GM12892 (cell line): ENCODE results near the gene VWA3B.

Source experiments
- POLR2A ChIP-seq: IDR thresholded peaks from 2 replicates; pipeline ENCODE4 v1.6.1; 2011; ENCODE audit warnings: low read depth, low read length, control low read depth
- POLR2AphosphoS5 ChIP-seq: IDR thresholded peaks from 2 replicates; pipeline ENCODE4 v1.6.1; 2011; ENCODE audit warnings: low read depth, low read length, control low read depth
- TAF1 ChIP-seq: IDR thresholded peaks from 2 replicates; pipeline ENCODE4 v1.6.1; 2011; ENCODE audit warnings: low read depth, mild to moderate bottlenecking, control low read depth, low read length, borderline replicate concordance

GRCh38 chr2:98329549-98329948 is 242.6 kb downstream of the VWA3B start:
- TF ChIP-seq POLR2AphosphoS5 (no peak), POLR2A (no peak), TAF1 (no peak)
